ENCODE data around the gene EIF4E3. TPM values are rescaled to one million over a fixed set of nuclear protein-coding genes. Genes with fewer than 3 reads are reported as not detected.

EIF4E3 gene
- total RNA-seq, 1 experiment from 2014 or later: 4.1 TPM

DNA sequence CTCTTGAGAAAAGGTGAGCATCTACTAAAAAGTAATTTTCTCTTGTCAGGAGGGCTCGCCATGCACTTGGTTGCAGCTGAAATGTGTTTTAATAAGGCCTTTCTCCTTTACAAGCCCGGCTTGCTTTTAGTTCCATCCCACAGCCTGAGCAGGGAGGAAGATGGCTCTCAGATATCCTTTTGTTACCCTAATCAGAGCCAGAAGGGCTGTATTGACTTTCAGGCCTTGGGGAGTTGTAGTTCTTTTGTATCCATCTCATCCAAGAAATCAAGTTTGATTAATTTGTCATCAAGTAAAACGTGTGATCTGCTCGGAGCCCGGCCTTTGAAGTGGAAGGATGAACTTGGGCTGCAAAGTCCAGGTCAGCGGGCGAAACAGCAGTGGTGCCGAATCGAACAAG, 52.9 kb downstream of the EIF4E3 start:
- DNase-seq (ENCODE audit: low read depth, low spot score): no peak
- in situ Hi-C loops (cut with HindIII; ENCODE audit: low pct_unique_long_range_greater_than_20kb, low sequenced_read_pairs): no loop called here

DNA sequence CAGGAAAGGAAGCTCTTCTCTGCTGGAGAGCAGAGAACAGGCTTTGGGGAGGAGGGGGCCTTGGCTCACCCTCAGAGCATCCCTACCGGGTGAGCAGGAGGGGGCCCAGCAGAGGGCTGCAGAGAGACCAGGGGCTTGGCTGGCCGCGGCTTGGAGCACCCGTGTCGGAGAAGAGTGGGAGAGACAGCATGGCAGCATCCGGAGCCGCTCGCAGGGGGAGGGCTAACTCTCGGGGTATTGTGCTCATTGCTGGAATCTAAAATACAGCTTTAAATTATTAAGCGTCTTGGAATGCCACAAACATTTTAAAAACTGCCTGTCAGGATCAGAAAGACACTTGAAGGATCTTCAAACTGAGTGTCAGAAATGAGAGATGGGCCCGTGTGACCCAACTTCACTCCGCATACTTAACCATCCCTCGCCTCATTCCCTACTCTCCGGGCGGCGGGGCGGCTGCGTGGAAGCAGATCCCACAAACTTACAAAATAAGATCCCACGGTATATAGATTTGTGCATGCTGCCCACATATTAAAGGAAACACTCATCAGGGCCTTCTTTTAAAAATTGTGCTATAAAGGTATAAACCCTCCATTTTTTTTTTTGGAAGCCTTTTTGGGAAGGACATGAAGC, 53.9 kb downstream of the EIF4E3 start:
- in situ Hi-C loops (cut with HindIII; ENCODE audit: low pct_unique_long_range_greater_than_20kb, low sequenced_read_pairs): no loop called here
- DNase-seq (ENCODE audit: low read depth, low spot score): no peak

DNA sequence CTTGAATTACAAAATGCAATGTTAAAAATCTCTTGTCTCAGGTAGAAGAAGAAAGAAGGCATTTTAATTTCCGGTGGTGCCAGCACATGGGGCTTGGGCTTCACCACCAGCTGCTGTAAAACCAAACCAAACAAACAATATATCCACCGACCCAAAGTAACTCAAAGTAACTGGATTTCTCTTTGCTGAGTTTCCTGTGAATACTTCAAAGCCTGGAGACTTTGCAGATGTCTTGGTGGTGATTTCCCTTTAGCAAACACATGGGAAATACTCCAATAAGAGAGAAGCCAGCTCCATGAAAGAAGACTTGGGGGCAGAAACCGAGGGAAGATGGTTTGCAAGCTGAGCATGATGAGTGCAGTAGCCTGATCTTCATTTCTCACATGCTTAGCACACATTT, 62.6 kb downstream of the EIF4E3 start:
- no peak for DNase-seq (ENCODE audit: low read depth, low spot score)
- in situ Hi-C loops (cut with HindIII; ENCODE audit: low pct_unique_long_range_greater_than_20kb, low sequenced_read_pairs): no loop called here

DNA sequence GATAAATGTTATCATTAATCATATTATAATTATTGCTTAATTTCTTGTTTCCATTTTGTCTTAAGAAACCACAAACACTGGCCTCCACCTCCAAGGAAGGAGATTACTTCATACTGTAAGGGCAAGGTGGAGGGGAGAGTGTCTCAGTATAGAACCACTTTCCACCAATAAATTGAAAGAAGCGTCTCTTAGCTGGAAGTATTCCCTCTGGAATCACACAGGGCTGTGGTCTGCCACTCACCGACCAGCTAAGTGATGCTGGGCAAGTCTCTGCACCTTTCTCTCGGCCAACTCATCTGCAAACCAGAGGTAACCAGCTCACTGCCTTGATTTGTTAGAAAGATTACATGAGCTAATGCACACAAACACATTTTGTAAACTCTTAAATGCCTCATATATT, 63.1 kb downstream of the EIF4E3 start:
- in situ Hi-C loops (cut with HindIII; ENCODE audit: low pct_unique_long_range_greater_than_20kb, low sequenced_read_pairs): no loop called here
- DNase-seq (ENCODE audit: low read depth, low spot score): no peak

DNA sequence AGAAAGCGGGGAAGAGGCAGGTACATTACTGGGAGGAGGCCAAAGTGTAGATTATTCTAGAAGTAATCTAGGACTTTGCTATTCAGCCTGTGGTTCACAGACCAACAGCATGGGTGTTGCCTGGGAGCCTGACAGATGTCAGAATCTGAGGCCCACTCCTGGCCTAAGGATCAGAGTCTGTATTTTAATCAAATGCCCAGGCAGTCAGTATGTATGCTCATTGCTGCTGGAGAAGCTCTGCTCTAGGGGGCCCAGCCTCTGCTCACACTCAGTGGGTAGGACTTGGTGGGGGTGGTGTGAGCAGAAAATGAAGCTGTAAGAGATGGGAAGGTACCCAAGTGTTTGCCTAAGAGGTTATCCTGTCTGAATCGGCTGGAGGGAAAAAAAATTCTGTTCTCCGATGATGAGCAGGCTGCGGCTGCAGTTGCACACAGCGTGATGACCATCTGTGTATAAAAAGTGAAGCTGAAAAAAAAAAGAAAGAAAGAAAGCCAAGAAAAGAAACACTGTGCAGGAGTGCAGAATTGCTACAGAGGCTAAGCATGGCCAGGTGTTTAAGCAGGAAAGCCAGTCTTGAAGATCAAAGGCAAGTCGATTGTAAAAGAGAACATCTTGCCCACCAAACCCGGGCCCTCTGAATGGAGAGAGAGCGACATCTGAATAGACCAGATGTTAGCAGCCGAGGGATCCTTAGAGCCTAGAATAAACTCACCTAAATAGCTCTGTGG, 65.2 kb downstream of the EIF4E3 start:
- DNase-seq (ENCODE audit: low read depth, low spot score): no peak
- in situ Hi-C loops (cut with HindIII; ENCODE audit: low pct_unique_long_range_greater_than_20kb, low sequenced_read_pairs): no loop called here

DNA sequence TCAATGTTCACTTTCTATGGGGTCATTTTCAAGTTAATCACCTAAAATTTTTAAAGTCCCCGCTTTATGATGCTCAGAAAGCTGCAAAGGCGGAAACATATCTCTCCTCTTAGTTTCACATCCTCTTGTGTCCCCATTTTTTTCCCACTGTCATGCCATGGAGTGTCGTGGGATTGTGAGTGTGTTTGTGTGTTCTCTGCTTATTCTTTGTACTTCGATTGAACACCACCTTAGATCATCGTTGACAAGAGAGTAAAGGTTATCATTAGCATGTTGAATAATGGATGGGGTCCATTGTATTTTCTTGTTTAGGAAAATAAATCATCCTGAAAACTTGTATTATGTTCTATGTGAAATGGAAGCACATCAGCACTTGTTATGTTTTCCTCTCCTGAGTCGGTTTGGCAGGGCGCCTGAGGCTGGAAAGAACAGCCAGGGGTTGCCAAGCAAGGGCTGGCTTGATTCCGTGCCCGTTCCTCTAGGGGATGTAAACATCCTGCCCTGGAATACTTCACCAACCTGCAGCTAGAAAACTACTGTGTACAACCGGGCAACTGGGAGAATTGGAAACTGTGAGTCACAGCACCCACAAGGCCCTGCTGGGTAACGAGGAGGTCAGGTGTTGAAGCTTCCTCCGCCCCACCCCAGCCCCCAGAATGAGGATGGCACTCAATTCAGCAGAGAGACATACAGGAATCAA, 67.2 kb downstream of the EIF4E3 start:
- in situ Hi-C loops (cut with HindIII; ENCODE audit: low pct_unique_long_range_greater_than_20kb, low sequenced_read_pairs): no loop called here
- peak; percentile 6 for DNase-seq (ENCODE audit: low read depth, low spot score)

DNA sequence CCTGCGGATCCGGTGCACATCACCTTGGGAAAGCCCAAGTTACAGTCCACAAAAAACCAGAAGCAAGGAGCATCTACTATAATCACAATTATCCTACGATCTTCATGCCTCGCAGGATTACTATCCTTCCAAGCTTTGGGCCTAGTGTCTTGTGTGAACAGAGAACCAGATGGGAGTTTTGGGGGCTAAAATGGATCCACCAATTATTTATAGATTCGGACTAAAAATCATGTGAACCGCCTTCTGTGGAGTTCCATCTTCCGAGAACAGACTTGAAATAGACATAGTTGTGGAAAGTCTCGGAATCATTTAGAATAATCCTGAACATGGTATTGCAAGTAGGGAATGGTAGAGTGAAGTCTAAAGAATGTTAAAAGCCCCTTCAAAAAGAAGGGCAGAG, 70.1 kb downstream of the EIF4E3 start:
- no peak for DNase-seq (ENCODE audit: low read depth, low spot score)
- in situ Hi-C loops (cut with HindIII; ENCODE audit: low pct_unique_long_range_greater_than_20kb, low sequenced_read_pairs): no loop called here

DNA sequence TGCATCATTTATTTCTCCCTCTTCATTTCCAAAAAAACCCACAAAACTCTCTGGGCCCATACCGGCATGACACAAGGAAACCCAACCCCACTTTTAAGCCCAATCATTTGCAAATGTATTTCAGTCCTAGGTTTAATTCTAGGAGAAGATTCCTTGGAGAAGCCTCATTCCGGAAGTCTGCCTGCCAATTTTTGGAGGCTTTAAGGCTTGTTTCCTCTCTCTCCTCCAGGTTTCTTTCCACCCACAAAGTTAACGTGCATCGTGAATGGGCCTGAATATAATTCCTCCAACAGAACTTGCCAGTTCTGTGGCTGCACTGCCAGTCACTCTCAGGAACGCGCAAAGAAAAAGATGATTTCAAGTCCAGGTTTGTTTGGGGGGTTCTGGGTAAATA, 71.8 kb downstream of the EIF4E3 start:
- DNase-seq (ENCODE audit: low read depth, low spot score): no peak
- in situ Hi-C loops (cut with HindIII; ENCODE audit: low pct_unique_long_range_greater_than_20kb, low sequenced_read_pairs): no loop called here

DNA sequence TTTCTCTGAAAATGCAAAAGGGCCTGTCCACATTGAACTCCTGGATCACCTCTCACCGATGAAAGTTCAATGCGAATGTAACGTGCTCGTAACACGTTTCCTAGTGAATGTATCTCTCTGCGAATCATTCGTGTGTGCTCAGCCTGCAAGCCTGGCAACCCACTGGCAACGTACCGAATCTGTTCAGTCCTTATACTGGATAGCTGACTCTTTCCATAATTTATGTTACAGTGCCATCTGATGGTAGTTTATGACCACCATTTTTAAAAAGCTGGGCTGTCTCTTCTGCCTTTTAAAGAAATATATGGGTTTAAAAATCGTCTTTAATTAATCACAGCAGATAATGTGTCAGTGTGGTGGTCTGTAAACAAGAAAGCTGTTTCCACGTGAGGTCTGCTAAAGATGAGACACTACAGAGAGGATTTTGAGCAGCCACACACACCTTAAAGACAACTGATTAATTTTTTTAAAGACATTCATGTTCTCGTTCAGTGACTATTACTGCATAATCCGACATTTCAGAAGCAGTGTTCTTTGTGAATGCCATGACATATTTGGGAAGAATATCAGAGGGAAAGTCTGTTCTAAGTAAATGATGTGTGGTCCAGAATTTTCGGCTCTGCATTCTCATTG, 72.3 kb downstream of the EIF4E3 start:
- DNase-seq (ENCODE audit: low read depth, low spot score): peak; percentile 75
- in situ Hi-C loops (cut with HindIII; ENCODE audit: low pct_unique_long_range_greater_than_20kb, low sequenced_read_pairs): no loop called here

DNA sequence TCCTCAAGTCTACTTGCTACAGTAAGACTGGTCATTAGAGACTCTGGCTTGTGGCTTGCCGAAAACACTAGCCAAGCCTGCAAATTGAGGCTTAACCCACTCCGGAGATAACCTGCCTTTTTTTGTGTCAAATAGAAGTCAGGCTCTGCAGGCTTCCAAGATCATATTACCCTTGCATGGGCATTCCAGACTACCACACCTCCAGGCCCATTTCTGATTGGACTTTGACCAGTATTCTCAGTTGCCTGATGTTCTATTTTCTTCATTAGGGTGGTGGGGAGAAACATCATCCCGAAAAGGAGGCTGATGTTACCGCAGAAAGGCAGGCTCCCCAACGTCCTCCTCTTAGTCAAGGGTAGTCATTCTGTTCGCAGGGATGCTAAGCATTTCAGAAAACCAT, 73.6 kb downstream of the EIF4E3 start:
- in situ Hi-C loops (cut with HindIII; ENCODE audit: low pct_unique_long_range_greater_than_20kb, low sequenced_read_pairs): no loop called here
- no peak for DNase-seq (ENCODE audit: low read depth, low spot score)

DNA sequence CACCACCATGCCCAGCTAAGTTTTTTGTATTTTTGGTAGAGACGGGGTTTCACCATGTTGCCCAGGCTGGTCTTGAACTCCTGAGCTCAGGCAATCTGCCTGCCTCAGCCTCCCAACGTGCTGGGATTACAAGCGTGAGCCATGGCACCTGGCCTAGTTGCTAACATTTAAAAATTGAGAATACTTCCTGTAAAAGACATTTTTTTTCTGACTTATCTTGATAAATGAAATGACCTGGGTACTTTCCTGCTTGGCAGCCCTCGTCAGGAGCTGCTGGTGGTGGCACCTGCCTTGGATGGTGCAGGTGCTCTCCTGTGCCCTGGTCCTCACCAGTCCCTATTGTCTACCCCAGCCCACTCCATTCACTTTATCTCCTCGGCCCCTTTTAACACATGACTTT, 74.8 kb downstream of the EIF4E3 start:
- no peak for DNase-seq (ENCODE audit: low read depth, low spot score)
- in situ Hi-C loops (cut with HindIII; ENCODE audit: low pct_unique_long_range_greater_than_20kb, low sequenced_read_pairs): no loop called here

DNA sequence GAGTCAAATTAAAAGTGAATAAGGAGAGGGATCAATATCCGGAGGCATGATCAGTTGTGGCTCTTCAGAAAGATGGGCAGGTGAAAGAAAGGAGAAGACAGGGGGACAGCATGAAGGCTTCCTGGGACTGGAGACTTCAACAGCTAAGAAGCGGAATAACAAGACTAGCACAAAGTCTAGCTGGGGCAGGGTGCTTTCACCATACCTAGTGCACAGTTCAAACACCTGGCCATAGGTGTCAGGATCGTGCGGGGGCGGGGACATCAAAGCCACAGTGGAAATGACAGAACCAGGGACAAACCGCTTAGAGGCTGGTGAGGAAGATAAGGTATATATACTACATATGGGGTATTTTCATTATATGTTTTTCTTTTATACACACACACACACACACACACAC, 75.4 kb downstream of the EIF4E3 start:
- no peak for DNase-seq (ENCODE audit: low read depth, low spot score)
- in situ Hi-C loops (cut with HindIII; ENCODE audit: low pct_unique_long_range_greater_than_20kb, low sequenced_read_pairs): no loop called here

DNA sequence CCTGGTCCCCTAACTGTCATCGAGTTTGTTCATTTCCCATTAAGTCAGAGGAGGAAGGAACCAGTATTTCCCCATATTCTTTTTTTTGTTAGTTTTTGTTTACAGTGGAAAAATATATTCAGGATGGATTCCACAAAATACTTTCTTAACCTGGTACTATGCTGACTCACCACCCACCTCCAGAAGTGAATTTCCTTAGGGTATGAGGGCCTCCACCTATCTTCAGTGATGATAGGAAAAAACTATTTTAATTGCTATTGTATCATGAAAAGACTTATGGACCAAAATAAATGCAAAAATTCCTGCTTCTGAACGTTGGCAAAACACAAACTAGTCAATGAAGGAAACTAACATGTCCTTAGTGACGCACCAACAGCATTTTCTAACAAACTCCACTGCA, 77.5 kb downstream of the EIF4E3 start:
- in situ Hi-C loops (cut with HindIII; ENCODE audit: low pct_unique_long_range_greater_than_20kb, low sequenced_read_pairs): no loop called here
- no peak for DNase-seq (ENCODE audit: low read depth, low spot score)

DNA sequence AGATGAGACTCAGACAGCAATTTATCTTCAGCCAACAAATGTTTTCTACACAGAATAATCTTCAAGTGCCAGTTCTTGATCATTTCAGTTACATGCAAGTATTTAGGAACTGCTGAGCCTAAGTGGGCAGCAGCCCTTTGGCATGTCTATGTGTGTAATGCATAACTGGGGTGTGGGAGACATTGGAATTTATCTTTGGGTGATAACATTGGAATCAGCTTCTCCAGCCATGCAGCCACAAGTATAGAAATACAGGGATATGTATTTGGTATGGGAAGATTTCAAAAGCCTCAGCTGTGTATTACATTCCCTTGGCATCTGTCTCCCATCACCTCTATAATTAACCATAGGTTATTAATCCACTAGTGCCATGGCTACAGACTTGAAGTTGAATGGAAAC, 78.2 kb downstream of the EIF4E3 start:
- DNase-seq (ENCODE audit: low read depth, low spot score): no peak
- in situ Hi-C loops (cut with HindIII; ENCODE audit: low pct_unique_long_range_greater_than_20kb, low sequenced_read_pairs): no loop called here

DNA sequence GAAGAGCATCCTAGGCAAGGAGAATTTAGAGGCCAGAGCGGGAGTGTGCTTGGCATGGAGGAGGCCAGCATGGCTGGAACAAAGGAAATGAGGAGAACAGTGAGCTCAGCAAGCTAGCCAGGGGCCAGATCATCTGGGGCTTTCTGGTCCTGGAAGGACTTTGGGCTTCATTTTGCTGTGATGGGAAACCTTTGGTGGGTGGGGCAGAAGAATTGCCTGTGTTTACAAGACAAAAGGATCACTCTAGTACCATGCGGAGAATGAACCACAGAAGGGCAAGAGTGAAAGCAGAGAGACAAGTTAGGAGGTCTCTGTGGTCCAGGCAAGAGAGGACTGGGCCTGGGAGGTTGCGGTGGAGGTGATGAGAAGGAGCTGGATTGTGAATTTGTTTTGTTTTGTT, 80.1 kb downstream of the EIF4E3 start:
- no peak for DNase-seq (ENCODE audit: low read depth, low spot score)
- in situ Hi-C loops (cut with HindIII; ENCODE audit: low pct_unique_long_range_greater_than_20kb, low sequenced_read_pairs): no loop called here

DNA sequence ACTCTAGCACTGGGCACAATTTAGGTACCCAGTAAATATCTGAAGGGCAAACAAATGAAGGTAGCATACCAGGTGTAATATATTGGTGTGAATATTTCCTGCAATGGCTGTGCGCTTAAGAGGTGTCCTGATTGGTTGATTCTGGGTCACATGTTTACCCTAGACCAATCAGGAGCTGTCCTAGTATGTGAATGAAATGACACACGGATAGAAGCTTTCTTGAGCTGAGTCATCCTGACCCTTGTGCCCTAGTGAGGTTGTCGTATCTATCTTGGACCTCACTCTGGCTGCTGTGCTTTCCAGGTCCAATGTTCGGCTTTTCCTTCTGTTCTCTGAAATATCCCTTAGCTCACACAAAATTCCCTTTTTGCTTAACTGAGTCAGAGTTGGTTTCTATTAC, 83.5 kb downstream of the EIF4E3 start:
- in situ Hi-C loops (cut with HindIII; ENCODE audit: low pct_unique_long_range_greater_than_20kb, low sequenced_read_pairs): no loop called here
- DNase-seq (ENCODE audit: low read depth, low spot score): peak; percentile 19

DNA sequence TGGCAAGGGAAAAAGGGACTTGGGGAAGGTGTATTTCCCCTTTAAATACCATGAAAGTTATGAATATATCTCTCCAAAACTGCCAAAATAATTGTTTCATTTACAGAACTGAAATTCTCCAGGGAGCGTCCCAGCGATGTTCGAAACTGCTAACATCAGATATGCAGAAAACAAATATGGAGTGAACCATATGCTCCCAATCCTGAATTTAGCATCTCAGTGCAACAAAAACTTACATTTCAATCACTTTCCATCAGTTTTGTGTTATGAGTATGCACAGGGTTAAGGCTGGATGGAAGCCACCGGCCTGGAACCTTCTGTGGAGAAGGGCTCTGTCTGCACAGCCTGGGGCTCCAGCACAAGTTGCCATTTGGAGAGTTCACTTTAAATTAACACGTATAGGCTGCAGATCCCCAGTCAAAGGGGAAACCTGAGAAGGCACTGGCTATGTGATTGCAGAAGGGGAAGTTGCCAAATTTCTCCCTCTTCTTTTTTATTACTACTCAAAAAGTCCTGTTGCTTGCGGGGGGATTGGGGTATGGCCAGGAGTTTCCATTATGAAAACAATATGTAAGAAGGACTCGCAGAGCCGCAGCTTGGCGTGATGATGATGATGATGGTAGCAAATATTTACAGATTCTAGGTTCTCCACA, 84.7 kb downstream of the EIF4E3 start:
- DNase-seq (ENCODE audit: low read depth, low spot score): no peak
- in situ Hi-C loops (cut with HindIII; ENCODE audit: low pct_unique_long_range_greater_than_20kb, low sequenced_read_pairs): no loop called here

DNA sequence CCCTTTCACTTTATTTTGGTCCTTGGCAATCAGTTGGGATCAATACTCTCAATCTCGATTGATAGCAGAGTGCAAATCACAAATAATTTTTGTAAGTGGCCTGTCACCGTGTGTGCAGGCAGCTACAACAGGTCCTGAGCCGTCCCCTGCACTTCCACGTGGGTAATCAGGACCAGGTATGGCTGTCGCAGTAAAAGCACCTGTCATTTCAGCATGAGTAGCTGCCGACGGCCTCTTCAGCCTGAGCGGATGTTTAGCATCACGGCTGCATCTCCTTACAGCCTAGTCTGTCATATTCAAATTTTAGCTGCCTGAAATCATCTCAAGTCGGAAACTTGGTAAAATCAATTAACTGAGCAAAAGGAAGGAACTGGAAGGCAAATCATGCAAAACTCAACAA, 88.7 kb downstream of the EIF4E3 start:
- DNase-seq (ENCODE audit: low read depth, low spot score): no peak
- in situ Hi-C loops (cut with HindIII; ENCODE audit: low pct_unique_long_range_greater_than_20kb, low sequenced_read_pairs): no loop called here
